Measurements from ENCODE around the gene NGB. TPM values are rescaled to one million over a fixed set of nuclear protein-coding genes. Genes with fewer than 3 reads are reported as not detected.

The NGB gene
- total and polyA plus RNA-seq, 2 of the 8 experiments (the other 6 are each of a cell fraction or from before 2014, with no cell fraction given): 0.30 to 0.60 TPM

GRCh38 chr14:77222546-77223225 is 48.3 kb downstream of the NGB start (continued):
- TF ChIP-seq BACH1 (IDR thresholded peaks at IDR 0.05; ENCODE audit: low read length) (no peak), HDAC6 (IDR thresholded peaks at IDR 0.05; ENCODE audit: low read depth, low read length) (no peak), JUN (IDR thresholded peaks at IDR 0.05; ENCODE audit: low read depth, low read length) (no peak), TAF1 (IDR thresholded peaks at IDR 0.05; ENCODE audit: low read depth, low read length) (no peak), POLR2A (IDR thresholded peaks at IDR 0.05; ENCODE audit: control extremely low read depth in 1 of 2, low read depth in 2 of 2, low read length in 2 of 2) (no peak), SIRT6 (IDR thresholded peaks at IDR 0.05; ENCODE audit: low read length) (no peak), CBX5 (IDR thresholded peaks at IDR 0.05; ENCODE audit: low read depth, low read length) (no peak), KDM5A (IDR thresholded peaks at IDR 0.05; ENCODE audit: low read length) (no peak), TAF7 (optimal IDR thresholded peaks at IDR 0.05; ENCODE audit: borderline replicate concordance, low read depth, low read length) (no peak), RNF2 (IDR thresholded peaks at IDR 0.05; ENCODE audit: borderline replicate concordance, low read depth, low read length, missing control alignments, poor library complexity, severe bottlenecking) (no peak), SRF (IDR thresholded peaks at IDR 0.05; ENCODE audit: low read depth, low read length) (no peak), ATF2 (IDR thresholded peaks at IDR 0.05; ENCODE audit: low read length) (no peak), FOSL1 (IDR thresholded peaks at IDR 0.05; ENCODE audit: insufficient read depth, low read depth, low read length) (no peak), KDM1A (IDR thresholded peaks at IDR 0.05; ENCODE audit: borderline replicate concordance, low read length) (peak; percentile 79; the same call in 1 of the 2 replicates), SIN3A (conservative IDR thresholded peaks at IDR 0.05 in 1 of 2, IDR thresholded peaks at IDR 0.05 in 1 of 2; ENCODE audit: low read depth in 1 of 2, low read length in 2 of 2) (no peak), SIX5 (IDR thresholded peaks at IDR 0.05; ENCODE audit: low read depth, low read length) (no peak), POU5F1 (IDR thresholded peaks at IDR 0.05; ENCODE audit: low read depth, low read length) (no peak), CEBPB (IDR thresholded peaks at IDR 0.05; ENCODE audit: low read depth, low read length) (no peak)
- TF ChIP-seq, protein P1, sequence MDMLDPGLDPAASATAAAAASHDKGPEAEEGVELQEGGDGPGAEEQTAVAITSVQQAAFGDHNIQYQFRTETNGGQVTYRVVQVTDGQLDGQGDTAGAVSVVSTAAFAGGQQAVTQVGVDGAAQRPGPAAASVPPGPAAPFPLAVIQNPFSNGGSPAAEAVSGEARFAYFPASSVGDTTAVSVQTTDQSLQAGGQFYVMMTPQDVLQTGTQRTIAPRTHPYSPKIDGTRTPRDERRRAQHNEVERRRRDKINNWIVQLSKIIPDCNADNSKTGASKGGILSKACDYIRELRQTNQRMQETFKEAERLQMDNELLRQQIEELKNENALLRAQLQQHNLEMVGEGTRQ (IDR thresholded peaks at IDR 0.05; ENCODE audit: low read length): no peak
- TF ChIP-seq, protein P2, sequence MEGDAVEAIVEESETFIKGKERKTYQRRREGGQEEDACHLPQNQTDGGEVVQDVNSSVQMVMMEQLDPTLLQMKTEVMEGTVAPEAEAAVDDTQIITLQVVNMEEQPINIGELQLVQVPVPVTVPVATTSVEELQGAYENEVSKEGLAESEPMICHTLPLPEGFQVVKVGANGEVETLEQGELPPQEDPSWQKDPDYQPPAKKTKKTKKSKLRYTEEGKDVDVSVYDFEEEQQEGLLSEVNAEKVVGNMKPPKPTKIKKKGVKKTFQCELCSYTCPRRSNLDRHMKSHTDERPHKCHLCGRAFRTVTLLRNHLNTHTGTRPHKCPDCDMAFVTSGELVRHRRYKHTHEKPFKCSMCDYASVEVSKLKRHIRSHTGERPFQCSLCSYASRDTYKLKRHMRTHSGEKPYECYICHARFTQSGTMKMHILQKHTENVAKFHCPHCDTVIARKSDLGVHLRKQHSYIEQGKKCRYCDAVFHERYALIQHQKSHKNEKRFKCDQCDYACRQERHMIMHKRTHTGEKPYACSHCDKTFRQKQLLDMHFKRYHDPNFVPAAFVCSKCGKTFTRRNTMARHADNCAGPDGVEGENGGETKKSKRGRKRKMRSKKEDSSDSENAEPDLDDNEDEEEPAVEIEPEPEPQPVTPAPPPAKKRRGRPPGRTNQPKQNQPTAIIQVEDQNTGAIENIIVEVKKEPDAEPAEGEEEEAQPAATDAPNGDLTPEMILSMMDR (IDR thresholded peaks at IDR 0.05; ENCODE audit: control extremely low read depth in 1 of 3, insufficient read depth in 1 of 3, low read depth in 1 of 3, low read length in 3 of 3): no peak

Data from H1 (cell line).